Measurements from ENCODE around the gene ZNF273.
"Not testable (repeated sequence)": the region's sequence is repeated elsewhere in the genome, so short reads cannot be mapped to it uniquely, and the experiment has no call there.

The ZNF273 gene

GRCh38 chr7:64890273-64890672, 12.8 kb upstream of the ZNF273 start:
- not testable (repeated sequence) for H3K4me1 Mint-ChIP-seq (ENCODE audit: low read depth); H3K36me3 Mint-ChIP-seq (ENCODE audit: low read depth); H3K27ac Mint-ChIP-seq; H3K4me3 Mint-ChIP-seq; H3K9me3 Mint-ChIP-seq; DNase-seq (ENCODE audit: low spot score)
- peaks cover 30% of the 10 kb centered on the region for H3K27me3 Mint-ChIP-seq (ENCODE audit: low read depth)

GRCh38 chr7:64890761-64891362, 12.2 kb upstream of the ZNF273 start:
- peaks cover 30% of the 10 kb centered on the region for H3K27me3 Mint-ChIP-seq (ENCODE audit: low read depth)
- H3K36me3 Mint-ChIP-seq (ENCODE audit: low read depth) = no peaks in the 10 kb centered on the region
- H3K4me1 Mint-ChIP-seq (ENCODE audit: low read depth) = peaks cover 9% of the 10 kb centered on the region
- no peaks in the 10 kb centered on the region for H3K9me3 Mint-ChIP-seq
- no peak overlapping the region for H3K27ac Mint-ChIP-seq
- no peak overlapping the region for H3K4me3 Mint-ChIP-seq
- no peak for DNase-seq (ENCODE audit: low spot score)

- H3K9me3 Mint-ChIP-seq; DNase-seq (ENCODE audit: low spot score); H3K27ac Mint-ChIP-seq; H3K4me1 Mint-ChIP-seq (ENCODE audit: low read depth); H3K4me3 Mint-ChIP-seq; H3K36me3 Mint-ChIP-seq (ENCODE audit: low read depth): not testable (repeated sequence)
- peaks cover 30% of the 10 kb centered on the region for H3K27me3 Mint-ChIP-seq (ENCODE audit: low read depth)
Observed at GRCh38 chr7:64891363-64892081, 11.6 kb upstream of the ZNF273 start.

GRCh38 chr7:64892116-64892515, 11.0 kb upstream of the ZNF273 start:
- H3K9me3 Mint-ChIP-seq = no peaks in the 10 kb centered on the region
- peaks cover 30% of the 10 kb centered on the region for H3K27me3 Mint-ChIP-seq (ENCODE audit: low read depth)
- H3K36me3 Mint-ChIP-seq (ENCODE audit: low read depth) = no peaks in the 10 kb centered on the region
- H3K4me3 Mint-ChIP-seq = no peak overlapping the region
- DNase-seq (ENCODE audit: low spot score) = no peak
- no peak overlapping the region for H3K27ac Mint-ChIP-seq
- peaks cover 9% of the 10 kb centered on the region for H3K4me1 Mint-ChIP-seq (ENCODE audit: low read depth)

- Mint-ChIP-seq H3K36me3 (ENCODE audit: low read depth) (no peaks in the 10 kb centered on the region), H3K27ac (no peak overlapping the region), H3K4me1 (ENCODE audit: low read depth) (peaks cover 9% of the 10 kb centered on the region), H3K27me3 (ENCODE audit: low read depth) (peaks cover 30% of the 10 kb centered on the region), H3K4me3 (no peak overlapping the region), H3K9me3 (no peaks in the 10 kb centered on the region)
- DNase-seq (ENCODE audit: low spot score) = no peak
Observed at GRCh38 chr7:64892666-64893309, 10.3 kb upstream of the ZNF273 start.

GRCh38 chr7:64893401-64893800, 9.7 kb upstream of the ZNF273 start:
- DNase-seq (ENCODE audit: low spot score) = no peak
- no peak overlapping the region for H3K27ac Mint-ChIP-seq
- no peaks in the 10 kb centered on the region for H3K36me3 Mint-ChIP-seq (ENCODE audit: low read depth)
- no peaks in the 10 kb centered on the region for H3K9me3 Mint-ChIP-seq
- no peak overlapping the region for H3K4me3 Mint-ChIP-seq
- H3K27me3 Mint-ChIP-seq (ENCODE audit: low read depth) = peaks cover 24% of the 10 kb centered on the region
- peaks cover 5% of the 10 kb centered on the region for H3K4me1 Mint-ChIP-seq (ENCODE audit: low read depth)

GRCh38 chr7:64902461-64902805, 640 bp upstream of the ZNF273 start:
- H3K36me3 Mint-ChIP-seq (ENCODE audit: low read depth) = peaks cover 27% of the 10 kb centered on the region
- peak overlapping the region; percentile 68 for H3K27ac Mint-ChIP-seq
- DNase-seq (ENCODE audit: low spot score); H3K27me3 Mint-ChIP-seq (ENCODE audit: low read depth): not testable (repeated sequence)
- peak overlapping the region; percentile 98 for H3K4me3 Mint-ChIP-seq
- H3K9me3 Mint-ChIP-seq = peaks cover 14% of the 10 kb centered on the region
- H3K4me1 Mint-ChIP-seq (ENCODE audit: low read depth) = peaks cover 20% of the 10 kb centered on the region

- Mint-ChIP-seq H3K4me1 (ENCODE audit: low read depth) (peaks cover 21% of the 10 kb centered on the region), H3K27ac (peak overlapping the region; percentile 96), H3K9me3 (peaks cover 14% of the 10 kb centered on the region), H3K4me3 (peak overlapping the region; percentile 98), H3K36me3 (ENCODE audit: low read depth) (peaks cover 41% of the 10 kb centered on the region), H3K27me3 (ENCODE audit: low read depth) (peaks cover 3% of the 10 kb centered on the region)
- no peak for DNase-seq (ENCODE audit: low spot score)
Observed at GRCh38 chr7:64904008-64904407, 935 bp downstream of the ZNF273 start.

GRCh38 chr7:64905133-64905532, 2.1 kb downstream of the ZNF273 start:
- no peak for DNase-seq (ENCODE audit: low spot score)
- Mint-ChIP-seq H3K4me1 (ENCODE audit: low read depth) (peaks cover 21% of the 10 kb centered on the region), H3K9me3 (peaks cover 22% of the 10 kb centered on the region), H3K4me3 (no peak overlapping the region), H3K27ac (no peak overlapping the region), H3K27me3 (ENCODE audit: low read depth) (peaks cover under 1% of the 10 kb centered on the region), H3K36me3 (ENCODE audit: low read depth) (peaks cover 50% of the 10 kb centered on the region)

- Mint-ChIP-seq H3K27me3 (ENCODE audit: low read depth) (no peaks in the 10 kb centered on the region), H3K27ac (no peak overlapping the region), H3K9me3 (peaks cover 25% of the 10 kb centered on the region), H3K4me1 (ENCODE audit: low read depth) (peaks cover 21% of the 10 kb centered on the region), H3K4me3 (peak overlapping the region; percentile 50), H3K36me3 (ENCODE audit: low read depth) (peaks cover 52% of the 10 kb centered on the region)
- no peak for DNase-seq (ENCODE audit: low spot score)
Observed at GRCh38 chr7:64905547-64905946, 2.5 kb downstream of the ZNF273 start.

GRCh38 chr7:64907641-64908326, 4.7 kb downstream of the ZNF273 start:
- peaks cover 35% of the 10 kb centered on the region for H3K9me3 Mint-ChIP-seq
- H3K36me3 Mint-ChIP-seq (ENCODE audit: low read depth) = peaks cover 61% of the 10 kb centered on the region
- no peak overlapping the region for H3K27ac Mint-ChIP-seq
- DNase-seq (ENCODE audit: low spot score) = no peak
- H3K4me1 Mint-ChIP-seq (ENCODE audit: low read depth) = peaks cover 18% of the 10 kb centered on the region
- H3K27me3 Mint-ChIP-seq (ENCODE audit: low read depth) = no peaks in the 10 kb centered on the region
- no peak overlapping the region for H3K4me3 Mint-ChIP-seq

GRCh38 chr7:64908358-64908757, 5.3 kb downstream of the ZNF273 start:
- Mint-ChIP-seq H3K27me3 (ENCODE audit: low read depth) (no peaks in the 10 kb centered on the region), H3K4me3 (no peak overlapping the region), H3K36me3 (ENCODE audit: low read depth) (peaks cover 67% of the 10 kb centered on the region), H3K27ac (no peak overlapping the region), H3K9me3 (peaks cover 39% of the 10 kb centered on the region), H3K4me1 (ENCODE audit: low read depth) (peaks cover 18% of the 10 kb centered on the region)
- DNase-seq (ENCODE audit: low spot score) = no peak

GRCh38 chr7:64914557-64914956, 11.5 kb downstream of the ZNF273 start:
- Mint-ChIP-seq H3K4me3 (no peak overlapping the region), H3K27me3 (ENCODE audit: low read depth) (no peaks in the 10 kb centered on the region), H3K36me3 (ENCODE audit: low read depth) (peaks cover 77% of the 10 kb centered on the region), H3K4me1 (ENCODE audit: low read depth) (no peaks in the 10 kb centered on the region), H3K27ac (no peak overlapping the region), H3K9me3 (peaks cover 62% of the 10 kb centered on the region)
- no peak for DNase-seq (ENCODE audit: low spot score)

GRCh38 chr7:64915301-64915700, 12.2 kb downstream of the ZNF273 start:
- peaks cover 62% of the 10 kb centered on the region for H3K9me3 Mint-ChIP-seq
- H3K4me3 Mint-ChIP-seq; H3K4me1 Mint-ChIP-seq (ENCODE audit: low read depth); H3K27me3 Mint-ChIP-seq (ENCODE audit: low read depth); DNase-seq (ENCODE audit: low spot score); H3K27ac Mint-ChIP-seq: not testable (repeated sequence)
- peaks cover 77% of the 10 kb centered on the region for H3K36me3 Mint-ChIP-seq (ENCODE audit: low read depth)

Data from T-helper 2 cell treated with Interferon-gamma antibody and Interleukin-4, amounts not matched to agents 5 μg/mL and 100 μg/mL, for 36 hours (primary cell).